Mesendoderm (in vitro differentiated cells): Measurements from ENCODE around the gene CCDC39. TPM values are rescaled to one million over a fixed set of nuclear protein-coding genes. Genes with fewer than 3 reads are reported as not detected.

Experiments used
- DNase-seq: peaks from one replicate; pipeline ENCODE4 v3.0.0; 2013
- H2AK5ac ChIP-seq: 2 replicates; pipeline ENCODE4 v1.6.1; 2013; ENCODE audit warnings: low read length, inconsistent platforms
- H2BK120ac ChIP-seq: 2 replicates; pipeline ENCODE4 v1.6.1; 2013; ENCODE audit warnings: low read depth, mild to moderate bottlenecking, low read length, moderate library complexity, mixed read lengths
- H2BK15ac ChIP-seq: replicated peaks from 2 replicates; pipeline ENCODE4 v1.6.1; 2013; ENCODE audit warnings: low read depth, mild to moderate bottlenecking, moderate library complexity
- H2BK5ac ChIP-seq: 2 replicates; pipeline ENCODE4 v1.6.1; 2013; ENCODE audit warnings: low read length, inconsistent platforms
- H3K18ac ChIP-seq: 2 replicates; pipeline ENCODE4 v1.6.1; 2013; ENCODE audit warnings: mild to moderate bottlenecking, low read length, mixed read lengths
- H3K23ac ChIP-seq: one replicate; pipeline ENCODE4 v1.6.1; 2013; ENCODE audit warnings: low read length
- H3K27ac ChIP-seq: 2 replicates; pipeline ENCODE4 v1.5.1; 2013; ENCODE audit warnings: low read depth, mild to moderate bottlenecking, inconsistent platforms, low read length, moderate library complexity
- H3K27me3 ChIP-seq: 2 replicates; pipeline ENCODE4 v1.6.1; 2013; ENCODE audit warnings: low read length, control low read depth, mild to moderate bottlenecking, inconsistent platforms; ENCODE audit not compliant: insufficient read depth, poor library complexity
- H3K36me3 ChIP-seq: 2 replicates; pipeline ENCODE4 v1.6.1; 2013; ENCODE audit warnings: low read length, inconsistent platforms; ENCODE audit not compliant: control insufficient read depth, insufficient read depth
- H3K4ac ChIP-seq: one replicate; pipeline ENCODE4 v1.6.1; 2013; ENCODE audit warnings: low read depth, mild to moderate bottlenecking, low read length, moderate library complexity
- H3K4me1 ChIP-seq: 2 replicates; pipeline ENCODE4 v1.6.1; 2013; ENCODE audit warnings: low read depth, low read length, inconsistent platforms; ENCODE audit not compliant: control insufficient read depth
- H3K4me2 ChIP-seq: 2 replicates; pipeline ENCODE4 v1.6.1; 2013; ENCODE audit warnings: low read length
- H3K4me3 ChIP-seq: 2 replicates; pipeline ENCODE4 v1.5.1; 2013; ENCODE audit warnings: mild to moderate bottlenecking, low read length
- H3K56ac ChIP-seq: one replicate; pipeline ENCODE4 v1.6.1; 2013; ENCODE audit warnings: low read length
- H3K79me1 ChIP-seq: 2 replicates; pipeline ENCODE4 v1.6.1; 2013; ENCODE audit warnings: low read length, inconsistent platforms
- H3K79me2 ChIP-seq: 2 replicates; pipeline ENCODE4 v1.6.1; 2013; ENCODE audit warnings: mild to moderate bottlenecking, low read length; ENCODE audit not compliant: control insufficient read depth, insufficient read depth
- H3K9ac ChIP-seq: 2 replicates; pipeline ENCODE4 v1.6.1; 2013; ENCODE audit warnings: low read length, inconsistent platforms
- H4K5ac ChIP-seq: one replicate; pipeline ENCODE4 v1.6.1; 2013; ENCODE audit warnings: low read length
- H4K8ac ChIP-seq: one replicate; pipeline ENCODE4 v1.6.1; 2013; ENCODE audit warnings: low read depth, mild to moderate bottlenecking, control low read depth, low read length, moderate library complexity
- WGBS: extraction: QIAGEN DNeasy Blood & Tissue Kit; methylation state at CpG from one replicate; pipeline ENCODE4 v1.1.7; 2013; ENCODE audit warnings: low lambda C conversion rate, missing lambda C conversion rate; ENCODE audit not compliant: insufficient coverage; ENCODE audit errors: extremely low coverage; 5-methylcytosine and 5-hydroxymethylcytosine counted together
- small RNA-seq: library from polyadenylated mRNA; stranded (forward); fragments of <200 nt; extraction: miRNeasy Mini kit (QIAGEN cat#:217004); gene quantifications from one replicate; pipeline ENCODE3, GENCODE V24; 2013; ENCODE audit not compliant: insufficient read depth

Gene CCDC39

GRCh38 chr3:180564676-180565075 is 114.6 kb downstream of the CCDC39 start:
- no peaks in the 10 kb centered on the region for H3K4me1 ChIP-seq

More at GRCh38 chr3:180564676-180565075, 114.6 kb downstream of the CCDC39 start:
- Histone ChIP-seq H3K36me3 (no peaks in the 10 kb centered on the region), H4K8ac (no peak overlapping the region), H3K18ac (no peak overlapping the region), H3K56ac (no peak overlapping the region), H3K4ac (no peak overlapping the region), H4K5ac (no peak overlapping the region), H3K79me2 (no peaks in the 10 kb centered on the region), H3K23ac (no peak overlapping the region), H3K27ac (no peak overlapping the region), H2BK15ac (no peak overlapping the region), H3K79me1 (no peaks in the 10 kb centered on the region), H2BK5ac (no peak overlapping the region), H2AK5ac (no peak overlapping the region), H3K4me3 (no peak overlapping the region), H3K9ac (no peak overlapping the region), H2BK120ac (no peak overlapping the region), H3K27me3 (no peaks in the 10 kb centered on the region), H3K4me2 (no peak overlapping the region)
- DNase-seq = no peak
- WGBS = no CpG with 5 or more reads among the region's 2 CpGs

Small RNAs within 50 kb of the gene (small RNA-seq; reads per million reads assigned to genes)
- gene AC068298.1 (not detected), gene RNU6-486P (not detected)
